ENCODE data around the gene SSR3.
A peak's percentile ranks its signal among the peaks of the same experiment; 100 is the strongest.
"Not testable (repeated sequence)": the region's sequence is repeated elsewhere in the genome, so short reads cannot be mapped to it uniquely, and the experiment has no call there.

The SSR3 gene

DNA sequence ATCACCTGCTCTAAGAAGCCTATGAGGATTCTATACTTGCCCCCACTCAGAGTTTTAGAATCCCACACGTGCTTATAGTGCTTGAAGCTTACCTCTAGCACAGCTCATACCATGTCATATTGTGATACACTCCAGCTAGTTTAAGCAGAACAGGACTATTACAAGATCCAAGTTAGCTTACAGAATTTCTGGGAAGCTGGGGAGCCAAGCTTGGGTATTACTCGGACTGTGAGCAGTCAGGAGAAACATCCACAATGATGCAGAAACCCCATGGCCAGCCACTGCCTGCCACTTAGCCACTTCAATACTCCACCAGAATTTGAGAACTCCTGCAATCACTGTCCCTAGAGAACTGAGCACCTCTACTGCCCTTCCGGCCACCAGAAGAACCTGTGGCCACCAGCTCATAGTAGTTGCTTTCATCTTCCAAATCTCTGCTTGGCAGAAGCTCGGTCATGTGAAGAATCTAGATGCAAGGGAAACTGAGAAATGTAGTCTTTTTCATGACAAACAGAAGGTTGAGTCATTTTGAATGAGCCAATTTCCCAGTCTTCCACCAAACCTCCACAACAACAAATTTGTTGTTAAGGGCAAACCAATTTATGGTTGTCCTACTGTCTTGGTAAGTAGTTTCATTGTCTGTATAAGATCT, 27.7 kb upstream of the SSR3 start:
- H3K27me3 Mint-ChIP-seq, result peaks cover 3% of the 10 kb centered on the region
- no peak overlapping the region for H3K27ac Mint-ChIP-seq
- H3K4me1 Mint-ChIP-seq (ENCODE audit: low read depth), result peaks cover 8% of the 10 kb centered on the region
- no peaks in the 10 kb centered on the region for H3K36me3 Mint-ChIP-seq (ENCODE audit: low read depth)
- no peak overlapping the region for H3K4me3 Mint-ChIP-seq
- H3K9me3 Mint-ChIP-seq, result no peaks in the 10 kb centered on the region

DNA sequence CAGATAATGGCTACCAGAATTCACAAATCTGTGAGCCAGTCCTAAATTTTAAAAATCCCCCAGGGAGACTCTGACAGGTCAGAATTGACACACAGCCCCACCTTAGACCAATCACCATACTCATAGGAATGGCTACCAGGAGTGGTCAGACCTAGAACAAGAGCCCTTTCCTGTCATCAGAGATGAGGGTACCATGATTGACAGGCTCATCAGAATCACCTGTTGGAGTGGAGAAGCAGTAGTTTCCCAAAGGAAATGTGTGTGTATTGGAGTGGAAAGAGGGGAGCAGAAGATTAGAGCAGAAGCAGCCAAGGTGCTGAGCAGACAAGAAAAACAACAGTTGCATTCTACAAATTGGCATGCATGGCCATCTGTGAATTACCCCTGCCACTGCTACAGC, 27.0 kb upstream of the SSR3 start:
- no peaks in the 10 kb centered on the region for H3K36me3 Mint-ChIP-seq (ENCODE audit: low read depth)
- H3K4me3 Mint-ChIP-seq, result no peak overlapping the region
- H3K27ac Mint-ChIP-seq, result no peak overlapping the region
- peaks cover 8% of the 10 kb centered on the region for H3K4me1 Mint-ChIP-seq (ENCODE audit: low read depth)
- peaks cover 3% of the 10 kb centered on the region for H3K27me3 Mint-ChIP-seq
- no peaks in the 10 kb centered on the region for H3K9me3 Mint-ChIP-seq

GRCh38 chr3:156581033-156581432, 26.1 kb upstream of the SSR3 start:
- Mint-ChIP-seq H3K4me3 (no peak overlapping the region), H3K9me3 (no peaks in the 10 kb centered on the region), H3K36me3 (ENCODE audit: low read depth) (no peaks in the 10 kb centered on the region), H3K4me1 (ENCODE audit: low read depth) (peaks cover 8% of the 10 kb centered on the region), H3K27me3 (peaks cover 5% of the 10 kb centered on the region), H3K27ac (no peak overlapping the region)

DNA sequence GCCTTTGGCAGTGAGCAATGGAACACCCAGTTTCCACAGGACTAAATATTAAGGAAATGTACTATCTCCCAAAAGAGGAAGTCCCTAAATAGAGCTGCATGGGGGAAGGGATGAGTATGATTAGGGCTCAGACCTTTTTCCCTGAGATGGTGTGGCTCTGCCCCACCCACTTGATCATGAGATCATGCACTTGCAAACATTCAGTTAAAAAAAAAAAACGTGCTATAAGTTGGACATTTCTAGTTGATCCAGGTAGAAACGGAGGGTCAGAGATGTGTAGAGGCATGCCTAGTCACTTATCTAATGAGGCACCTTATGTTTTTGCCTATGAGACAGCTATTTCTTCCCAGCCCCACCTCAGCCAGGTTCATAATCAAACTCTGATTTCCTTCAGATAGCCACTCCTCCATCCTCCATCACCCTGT, 24.5 kb upstream of the SSR3 start:
- no peak overlapping the region for H3K27ac Mint-ChIP-seq
- no peaks in the 10 kb centered on the region for H3K9me3 Mint-ChIP-seq
- no peak overlapping the region for H3K4me3 Mint-ChIP-seq
- H3K36me3 Mint-ChIP-seq (ENCODE audit: low read depth), result no peaks in the 10 kb centered on the region
- peaks cover 8% of the 10 kb centered on the region for H3K4me1 Mint-ChIP-seq (ENCODE audit: low read depth)
- H3K27me3 Mint-ChIP-seq, result peaks cover 13% of the 10 kb centered on the region

- H3K4me1 Mint-ChIP-seq (ENCODE audit: low read depth), result peaks cover 2% of the 10 kb centered on the region
- H3K27me3 Mint-ChIP-seq, result peaks cover 16% of the 10 kb centered on the region
- H3K36me3 Mint-ChIP-seq (ENCODE audit: low read depth), result no peaks in the 10 kb centered on the region
- no peak overlapping the region for H3K4me3 Mint-ChIP-seq
- no peaks in the 10 kb centered on the region for H3K9me3 Mint-ChIP-seq
- no peak overlapping the region for H3K27ac Mint-ChIP-seq
Observed at GRCh38 chr3:156577736-156578135, 22.8 kb upstream of the SSR3 start.

DNA sequence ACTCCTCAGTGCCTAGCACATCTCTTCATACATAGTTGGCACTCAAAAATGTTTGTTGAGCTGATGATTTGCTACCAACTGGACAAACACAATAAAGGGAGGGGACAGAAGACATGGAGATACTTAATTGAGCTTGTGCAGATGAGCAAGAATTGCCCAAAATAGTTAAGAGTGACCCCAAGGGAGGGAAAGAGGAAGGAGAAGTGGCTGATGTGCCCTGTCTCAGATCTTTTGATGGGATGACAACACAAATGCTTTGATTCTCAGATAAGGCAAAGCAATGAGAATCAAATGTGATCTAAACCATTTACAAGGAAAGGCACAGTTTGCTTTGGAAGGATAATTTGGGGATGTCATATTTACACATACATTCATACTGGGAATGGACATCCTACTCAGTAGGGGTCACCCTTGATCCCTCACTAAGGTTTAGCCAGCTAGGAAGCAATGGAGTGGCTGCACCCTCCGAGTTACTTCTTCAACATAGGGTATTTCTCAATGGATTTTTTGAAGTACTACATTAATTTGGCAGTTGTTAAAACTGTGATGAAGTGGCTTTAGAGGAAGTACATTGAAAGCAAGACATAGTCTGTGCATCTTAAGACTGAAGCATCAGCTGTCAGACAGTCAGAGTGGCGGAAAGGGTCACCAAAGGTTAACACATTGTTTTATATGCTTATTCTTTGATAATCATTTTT, 21.9 kb upstream of the SSR3 start:
- Mint-ChIP-seq H3K36me3 (ENCODE audit: low read depth) (no peaks in the 10 kb centered on the region), H3K27ac (no peak overlapping the region), H3K9me3 (no peaks in the 10 kb centered on the region), H3K27me3 (peaks cover 22% of the 10 kb centered on the region), H3K4me3 (no peak overlapping the region), H3K4me1 (ENCODE audit: low read depth) (no peaks in the 10 kb centered on the region)

DNA sequence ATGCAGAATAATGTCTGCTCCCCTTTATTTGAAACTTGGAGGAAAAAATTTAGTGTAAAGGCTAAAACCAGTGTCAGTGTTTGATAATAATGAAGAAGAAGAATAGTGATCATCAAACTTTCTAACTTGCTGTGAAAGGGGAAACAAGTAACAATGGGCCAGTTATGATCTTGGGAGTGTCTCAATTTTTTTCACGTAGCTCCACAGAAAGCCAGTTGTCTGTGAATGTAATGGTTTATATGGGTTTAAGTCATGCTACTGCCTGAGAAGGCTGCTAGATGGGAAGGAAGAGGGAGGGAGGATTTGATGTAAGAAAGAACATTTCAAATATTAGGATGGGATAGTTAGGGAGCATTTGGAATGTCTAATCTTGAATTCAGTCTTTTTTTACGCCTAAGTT, 21.1 kb upstream of the SSR3 start:
- Mint-ChIP-seq H3K36me3 (ENCODE audit: low read depth) (no peaks in the 10 kb centered on the region), H3K27ac (no peak overlapping the region), H3K27me3 (peaks cover 22% of the 10 kb centered on the region), H3K4me1 (ENCODE audit: low read depth) (no peaks in the 10 kb centered on the region), H3K4me3 (no peak overlapping the region), H3K9me3 (no peaks in the 10 kb centered on the region)

DNA sequence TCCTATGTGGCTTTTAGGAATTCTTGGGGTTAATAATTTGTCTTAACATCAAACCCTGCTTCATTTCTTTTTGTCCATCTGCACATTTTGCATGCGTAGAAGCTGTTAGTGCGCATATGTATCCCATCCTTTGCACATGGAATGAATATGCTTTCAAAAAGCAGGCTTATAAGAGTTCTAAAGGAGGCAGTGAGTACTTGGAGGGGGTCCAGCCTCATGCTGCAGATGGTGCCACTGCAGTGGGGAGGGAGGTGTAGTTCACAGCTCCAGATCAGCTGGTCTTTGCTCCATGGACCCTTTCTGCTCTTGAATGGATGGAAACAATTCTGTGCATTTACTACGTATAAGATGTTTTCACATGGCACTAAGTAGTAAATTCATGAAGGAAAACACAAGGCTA, 20.7 kb upstream of the SSR3 start:
- peaks cover 22% of the 10 kb centered on the region for H3K27me3 Mint-ChIP-seq
- no peaks in the 10 kb centered on the region for H3K4me1 Mint-ChIP-seq (ENCODE audit: low read depth)
- no peaks in the 10 kb centered on the region for H3K9me3 Mint-ChIP-seq
- no peak overlapping the region for H3K27ac Mint-ChIP-seq
- H3K36me3 Mint-ChIP-seq (ENCODE audit: low read depth), result no peaks in the 10 kb centered on the region
- no peak overlapping the region for H3K4me3 Mint-ChIP-seq

DNA sequence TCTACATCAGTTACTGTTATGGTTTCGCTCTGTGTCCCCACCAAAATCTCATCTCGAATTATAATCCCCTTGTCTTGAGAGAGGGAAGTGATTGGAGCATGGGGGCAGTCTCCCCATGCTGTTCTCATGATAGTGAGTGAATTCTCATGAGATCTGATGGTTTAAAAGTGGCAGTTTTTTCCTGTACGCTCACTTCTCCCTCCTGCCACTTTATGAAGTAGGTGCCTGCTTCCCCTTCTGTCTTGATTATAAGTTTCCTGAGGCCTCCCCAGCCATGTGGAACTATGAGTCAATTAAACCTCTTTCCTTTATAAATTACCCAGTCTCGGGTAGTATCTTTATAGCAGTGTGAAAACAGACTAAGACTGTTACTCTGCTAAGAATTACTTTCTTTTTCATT, 15.0 kb upstream of the SSR3 start:
- Mint-ChIP-seq H3K27ac (peak overlapping the region; percentile 38), H3K27me3 (peaks cover 13% of the 10 kb centered on the region), H3K4me1 (ENCODE audit: low read depth) (peaks cover 11% of the 10 kb centered on the region)
- H3K4me3 Mint-ChIP-seq; H3K9me3 Mint-ChIP-seq; H3K36me3 Mint-ChIP-seq (ENCODE audit: low read depth): not testable (repeated sequence)

DNA sequence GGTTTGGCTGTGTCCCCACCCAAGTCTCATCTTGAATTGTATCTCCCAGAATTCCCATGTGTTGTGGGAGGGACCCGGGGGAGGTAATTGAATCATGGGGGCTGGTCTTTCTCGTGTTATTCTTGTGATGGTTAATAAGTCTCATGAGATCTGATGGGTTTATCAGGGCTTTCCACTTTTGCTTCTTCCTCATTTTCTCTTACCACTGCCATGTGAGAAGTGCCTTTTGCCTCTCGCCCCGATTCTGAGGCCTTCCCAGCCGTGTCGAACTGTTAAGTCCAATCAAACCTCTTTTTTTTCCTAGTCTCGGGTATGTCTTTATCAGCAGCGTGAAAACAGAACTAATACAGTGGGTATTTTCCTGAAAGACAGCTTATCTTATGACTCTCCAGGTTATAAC, 14.1 kb upstream of the SSR3 start:
- H3K27me3 Mint-ChIP-seq; H3K4me3 Mint-ChIP-seq; H3K9me3 Mint-ChIP-seq; H3K27ac Mint-ChIP-seq; H3K36me3 Mint-ChIP-seq (ENCODE audit: low read depth): not testable (repeated sequence)
- H3K4me1 Mint-ChIP-seq (ENCODE audit: low read depth), result peaks cover 11% of the 10 kb centered on the region

DNA sequence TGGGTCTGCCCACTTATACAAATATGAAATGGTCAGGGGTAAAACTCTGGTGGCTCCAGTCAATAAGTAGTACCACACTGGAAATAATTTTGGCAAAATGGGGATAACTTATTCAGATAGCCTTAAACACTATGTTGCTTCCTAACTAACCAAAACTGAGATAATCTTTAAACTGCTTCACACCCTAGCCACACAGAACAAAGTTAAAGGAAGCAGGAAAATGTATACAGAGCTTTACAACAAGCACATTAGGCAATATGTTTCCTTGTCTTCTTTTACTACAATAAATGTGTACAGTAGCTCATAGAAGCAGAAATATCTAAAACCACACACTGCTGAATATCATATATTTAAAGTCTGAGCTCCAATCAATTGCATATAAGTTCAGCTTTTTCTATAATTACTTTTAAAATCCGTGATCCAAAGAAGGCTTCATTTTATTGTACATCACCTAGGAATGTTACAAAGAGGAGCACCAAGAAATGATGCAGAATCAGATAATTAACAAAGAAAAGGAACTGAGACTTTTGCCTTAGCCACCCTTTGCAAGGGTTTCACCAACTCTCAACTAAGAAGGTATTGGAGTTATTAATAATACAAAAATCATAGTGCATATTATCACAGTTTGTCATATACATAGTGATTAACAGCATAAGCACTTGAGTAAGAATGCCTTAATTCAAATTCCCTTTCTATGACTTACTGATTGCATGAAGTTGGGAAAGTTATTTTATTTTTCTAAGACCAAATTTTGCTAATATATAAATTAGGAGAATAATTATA, 9.2 kb upstream of the SSR3 start:
- no peak overlapping the region for H3K4me3 Mint-ChIP-seq
- H3K4me1 Mint-ChIP-seq (ENCODE audit: low read depth), result peaks cover 1% of the 10 kb centered on the region
- peaks cover 8% of the 10 kb centered on the region for H3K27me3 Mint-ChIP-seq
- no peak overlapping the region for H3K27ac Mint-ChIP-seq
- H3K9me3 Mint-ChIP-seq, result no peaks in the 10 kb centered on the region
- H3K36me3 Mint-ChIP-seq (ENCODE audit: low read depth), result no peaks in the 10 kb centered on the region

DNA sequence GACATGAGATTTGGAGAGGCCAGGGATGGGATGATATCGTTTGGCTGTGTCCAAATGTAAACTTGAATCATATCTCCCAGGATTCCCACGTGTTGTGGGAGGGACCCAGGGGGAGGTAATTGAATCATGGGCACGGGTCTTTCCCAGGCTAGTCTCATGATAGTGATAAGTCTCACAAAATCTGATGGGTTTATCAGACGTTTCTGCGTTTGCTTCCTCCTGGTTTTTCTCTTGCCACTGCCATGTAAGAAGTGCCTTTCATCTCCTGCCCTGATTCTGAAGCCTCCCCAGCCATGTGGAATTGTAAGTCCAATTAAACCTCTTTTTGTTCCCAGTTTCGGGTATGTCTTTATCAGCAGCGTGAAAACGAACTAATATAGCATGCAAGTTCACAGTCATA, 7.6 kb upstream of the SSR3 start:
- H3K36me3 Mint-ChIP-seq (ENCODE audit: low read depth); H3K27me3 Mint-ChIP-seq; H3K9me3 Mint-ChIP-seq; H3K27ac Mint-ChIP-seq; H3K4me1 Mint-ChIP-seq (ENCODE audit: low read depth); H3K4me3 Mint-ChIP-seq: not testable (repeated sequence)

DNA sequence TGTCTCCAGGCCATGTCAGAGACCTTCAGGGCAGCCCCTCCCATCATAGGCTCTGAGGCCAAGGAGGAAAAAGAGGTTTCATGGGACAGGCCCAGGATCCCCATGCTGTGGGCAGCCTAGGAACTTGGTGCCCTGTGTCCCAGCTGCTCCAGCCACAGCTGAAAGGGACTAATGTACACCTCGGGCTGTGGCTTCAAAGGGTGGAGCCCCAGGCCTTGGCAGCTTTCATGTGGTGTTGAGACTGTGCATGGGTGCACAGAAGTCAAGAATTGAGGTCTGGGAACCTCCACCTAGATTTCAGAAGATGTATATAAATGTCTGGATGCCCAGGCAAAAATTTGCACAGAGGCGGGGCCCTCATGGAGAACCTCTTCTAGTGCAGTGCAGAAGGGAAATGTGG, 6.6 kb upstream of the SSR3 start:
- H3K27ac Mint-ChIP-seq, result no peak overlapping the region
- H3K4me1 Mint-ChIP-seq (ENCODE audit: low read depth), result no peaks in the 10 kb centered on the region
- H3K27me3 Mint-ChIP-seq, result peaks cover 8% of the 10 kb centered on the region
- no peaks in the 10 kb centered on the region for H3K9me3 Mint-ChIP-seq
- no peak overlapping the region for H3K4me3 Mint-ChIP-seq
- H3K36me3 Mint-ChIP-seq (ENCODE audit: low read depth), result no peaks in the 10 kb centered on the region

DNA sequence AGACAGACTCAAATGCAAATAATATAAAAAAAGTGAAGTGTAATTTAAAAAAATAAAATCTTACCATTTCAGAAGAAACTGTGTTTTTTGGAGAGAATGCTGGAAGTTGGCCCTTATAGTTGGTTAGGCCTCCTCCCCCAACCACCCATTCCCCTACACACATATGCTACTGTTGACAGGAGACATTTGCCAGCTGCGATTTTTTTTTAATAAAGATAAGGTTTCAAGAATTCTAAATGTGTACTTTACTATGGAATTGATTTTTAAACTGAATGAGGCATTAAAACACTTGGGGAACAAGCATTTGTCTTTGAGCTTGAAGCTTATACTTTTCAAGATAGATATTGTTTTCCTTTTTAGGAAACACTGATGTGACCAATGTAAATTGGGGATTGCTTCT, 4.4 kb upstream of the SSR3 start:
- peaks cover 11% of the 10 kb centered on the region for H3K4me1 Mint-ChIP-seq (ENCODE audit: low read depth)
- H3K9me3 Mint-ChIP-seq, result no peaks in the 10 kb centered on the region
- H3K27me3 Mint-ChIP-seq, result peaks cover 8% of the 10 kb centered on the region
- no peaks in the 10 kb centered on the region for H3K36me3 Mint-ChIP-seq (ENCODE audit: low read depth)
- H3K4me3 Mint-ChIP-seq, result no peak overlapping the region
- H3K27ac Mint-ChIP-seq, result no peak overlapping the region

DNA sequence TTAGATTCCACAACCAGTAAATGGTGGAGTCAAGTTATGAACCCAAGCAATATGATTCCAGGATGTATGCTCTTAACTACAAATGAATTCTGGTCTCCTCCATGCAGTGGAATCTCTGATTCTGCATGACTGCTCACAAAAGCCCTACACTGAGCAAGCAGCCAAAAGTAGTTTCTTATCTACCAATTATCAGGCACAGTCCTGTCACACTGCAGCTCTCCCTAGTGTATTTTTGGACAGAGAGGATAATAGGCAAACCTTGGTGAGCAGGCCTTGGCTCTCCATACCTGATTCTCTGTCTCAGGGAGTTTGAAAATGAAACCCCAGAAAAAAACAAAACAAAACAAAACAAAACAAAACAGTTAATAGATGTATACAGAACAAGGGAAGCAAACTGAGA, 3.5 kb upstream of the SSR3 start:
- Mint-ChIP-seq H3K27ac (no peak overlapping the region), H3K4me1 (ENCODE audit: low read depth) (peaks cover 18% of the 10 kb centered on the region)

More for the DNA sequence above, 3.5 kb upstream of the SSR3 start:
- Mint-ChIP-seq H3K9me3 (no peaks in the 10 kb centered on the region), H3K36me3 (ENCODE audit: low read depth) (peaks cover 7% of the 10 kb centered on the region), H3K4me3 (no peak overlapping the region), H3K27me3 (peaks cover 5% of the 10 kb centered on the region)
